ENCODE measurements around the gene EDEM2.

DNA sequence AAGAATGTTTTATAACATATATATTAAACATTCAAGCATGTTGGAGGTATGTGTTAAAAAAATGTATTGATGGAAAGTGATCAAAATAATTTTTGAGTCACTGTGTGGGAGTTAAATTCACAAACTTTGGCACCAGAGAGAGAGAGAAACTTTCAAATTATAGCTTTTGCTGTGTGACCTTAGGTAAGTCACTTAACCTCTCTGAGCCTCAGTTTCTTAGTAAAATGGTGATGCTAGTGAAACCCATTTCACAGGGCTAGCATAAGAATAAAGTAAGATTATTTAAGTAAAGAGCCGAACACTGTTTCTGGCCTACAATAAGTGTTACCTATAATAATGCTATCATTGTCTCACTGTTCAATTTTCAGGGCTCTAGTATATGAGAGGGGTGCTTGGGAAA is 20.7 kb upstream of the EDEM2 start:
- TF ChIP-seq, protein P1, sequence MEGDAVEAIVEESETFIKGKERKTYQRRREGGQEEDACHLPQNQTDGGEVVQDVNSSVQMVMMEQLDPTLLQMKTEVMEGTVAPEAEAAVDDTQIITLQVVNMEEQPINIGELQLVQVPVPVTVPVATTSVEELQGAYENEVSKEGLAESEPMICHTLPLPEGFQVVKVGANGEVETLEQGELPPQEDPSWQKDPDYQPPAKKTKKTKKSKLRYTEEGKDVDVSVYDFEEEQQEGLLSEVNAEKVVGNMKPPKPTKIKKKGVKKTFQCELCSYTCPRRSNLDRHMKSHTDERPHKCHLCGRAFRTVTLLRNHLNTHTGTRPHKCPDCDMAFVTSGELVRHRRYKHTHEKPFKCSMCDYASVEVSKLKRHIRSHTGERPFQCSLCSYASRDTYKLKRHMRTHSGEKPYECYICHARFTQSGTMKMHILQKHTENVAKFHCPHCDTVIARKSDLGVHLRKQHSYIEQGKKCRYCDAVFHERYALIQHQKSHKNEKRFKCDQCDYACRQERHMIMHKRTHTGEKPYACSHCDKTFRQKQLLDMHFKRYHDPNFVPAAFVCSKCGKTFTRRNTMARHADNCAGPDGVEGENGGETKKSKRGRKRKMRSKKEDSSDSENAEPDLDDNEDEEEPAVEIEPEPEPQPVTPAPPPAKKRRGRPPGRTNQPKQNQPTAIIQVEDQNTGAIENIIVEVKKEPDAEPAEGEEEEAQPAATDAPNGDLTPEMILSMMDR (IDR thresholded peaks at IDR 0.05; ENCODE audit: insufficient read depth, low read length, poor library complexity, severe bottlenecking) = no peak
- TF ChIP-seq EZH2phosphoT487 (conservative IDR thresholded peaks at IDR 0.05; ENCODE audit: low read length) = no peak

All from SU-DHL-6 (cell line).